Limb (tissue), 2 donors: Measurements from ENCODE around the gene MTHFD2L.
"Not testable (repeated sequence)": the region's sequence is repeated elsewhere in the genome, so short reads cannot be mapped to it uniquely, and the experiment has no call there.

Source experiments
- DNase-seq, 2 donors: peaks; one replicate each; pipeline ENCODE4 v3.0.0-alpha.2; 2016; ENCODE audit errors: extremely low spot score in 2 of 2

The MTHFD2L gene

GRCh38 chr4:74331252-74331651, 173.3 kb downstream of the MTHFD2L start:
- DNase-seq: no peak

- no peak for DNase-seq
These were observed 174.0 kb downstream of the MTHFD2L start for GRCh38 chr4:74331944-74332343.

- DNase-seq: no peak
These were observed 176.7 kb downstream of the MTHFD2L start for GRCh38 chr4:74334636-74335035.

- no peak for DNase-seq
These were observed 177.6 kb downstream of the MTHFD2L start for GRCh38 chr4:74335341-74336021.

GRCh38 chr4:74338792-74339333, 180.9 kb downstream of the MTHFD2L start:
- DNase-seq: no peak

GRCh38 chr4:74339501-74339900, 181.6 kb downstream of the MTHFD2L start:
- DNase-seq: no peak

GRCh38 chr4:74340421-74340820, 182.5 kb downstream of the MTHFD2L start:
- not testable (repeated sequence) for DNase-seq

- DNase-seq: no peak
These were observed 186.1 kb downstream of the MTHFD2L start for GRCh38 chr4:74344031-74344430.
